IMR-90 (cell line): ENCODE data around the gene EBF4. TPM values are rescaled to one million over a fixed set of nuclear protein-coding genes. Genes with fewer than 3 reads are reported as not detected.

ENCODE experiments used
- ATAC-seq: fragments of 200-7000 bp; cut with Tn5 transposase; 2 replicates; pipeline ENCODE4 v1.9.1; 2020; ENCODE audit warnings: low read depth, mild to moderate bottlenecking, moderate library complexity
- BruUV-seq: library from RNA; stranded (reverse); fragments of 400-500 nt; replicated peaks from 2 replicates; lab custom pipeline; 2021; lab: Mats Ljungman, UMichigan
- CTCF ChIA-PET: fragments of 300-600 bp; formaldehyde crosslinking; extraction: SDS; loops from one replicate; lab custom pipeline; 2021; ENCODE audit warnings: antibody characterized with exemption; lab: Yijun Ruan, JAX
- POLR2A ChIA-PET: fragments of 300-600 bp; sonication (Branson Sonifier 250); formaldehyde crosslinking; loops from one replicate; lab custom pipeline; 2022; ENCODE audit warnings: antibody characterized with exemption; ENCODE audit not compliant: unreplicated experiment; lab: Charles Lee
- DNase-seq: peaks from one replicate; pipeline ENCODE4 v3.0.0; 2013
- H2AFZ ChIP-seq: replicated peaks from 2 replicates; pipeline ENCODE3; 2013; ENCODE audit warnings: low read length, mild to moderate bottlenecking; ENCODE audit not compliant: poor library complexity
- H2AK5ac ChIP-seq: 2 replicates; pipeline ENCODE4 v1.6.1; 2013; ENCODE audit warnings: low read depth, low read length, inconsistent platforms
- H2AK9ac ChIP-seq: replicated peaks from 2 replicates; pipeline ENCODE3; 2013; ENCODE audit warnings: mild to moderate bottlenecking, low read depth, low read length, moderate library complexity; ENCODE audit not compliant: poor library complexity
- H2BK120ac ChIP-seq: 2 replicates; pipeline ENCODE4 v1.6.1; 2013; ENCODE audit warnings: low read depth, low read length, inconsistent platforms
- H2BK15ac ChIP-seq: 3 replicates; pipeline ENCODE4 v1.6.1; 2013; ENCODE audit warnings: low read depth, low read length, inconsistent platforms
- H2BK20ac ChIP-seq: 2 replicates; pipeline ENCODE4 v1.6.1; 2013; ENCODE audit warnings: low read depth, mild to moderate bottlenecking, inconsistent platforms, low read length, moderate library complexity
- H2BK5ac ChIP-seq: 2 replicates; pipeline ENCODE4 v1.6.1; 2013; ENCODE audit warnings: mild to moderate bottlenecking, low read depth, low read length, inconsistent platforms; ENCODE audit not compliant: poor library complexity, severe bottlenecking
- H3K14ac ChIP-seq: replicated peaks from 2 replicates; pipeline ENCODE4 v1.6.1; 2013; ENCODE audit warnings: low read depth, low read length, inconsistent platforms
- H3K18ac ChIP-seq: 2 replicates; pipeline ENCODE4 v1.6.1; 2013; ENCODE audit warnings: low read depth, low read length, control low read depth
- H3K23ac ChIP-seq: 2 replicates; pipeline ENCODE4 v1.6.1; 2013; ENCODE audit warnings: low read depth, low read length, inconsistent platforms
- H3K27ac ChIP-seq: 2 replicates; pipeline ENCODE4 v1.5.1; 2013; ENCODE audit warnings: mild to moderate bottlenecking, control low read depth, low read length; ENCODE audit not compliant: insufficient read depth
- H3K27me3 ChIP-seq: 2 replicates; pipeline ENCODE4 v1.6.1; 2013; ENCODE audit warnings: low read length; ENCODE audit not compliant: control insufficient read depth, insufficient read depth
- H3K36me3 ChIP-seq: 2 replicates; pipeline ENCODE4 v1.6.1; 2013; ENCODE audit warnings: low read length, mixed read lengths; ENCODE audit not compliant: control insufficient read depth, insufficient read depth
- H3K4ac ChIP-seq: 2 replicates; pipeline ENCODE4 v1.6.1; 2013; ENCODE audit warnings: low read depth, low read length, inconsistent platforms
- H3K4me1 ChIP-seq: 2 replicates; pipeline ENCODE4 v1.6.1; 2013; ENCODE audit warnings: low read length, mixed read lengths; ENCODE audit not compliant: control insufficient read depth, insufficient read depth
- H3K4me2 ChIP-seq: 2 replicates; pipeline ENCODE4 v1.6.1; 2013; ENCODE audit warnings: low read depth, mild to moderate bottlenecking, control low read depth, low read length, moderate library complexity
- H3K4me3 ChIP-seq: 2 replicates; pipeline ENCODE4 v1.5.1; 2013; ENCODE audit warnings: low read depth, mild to moderate bottlenecking, control low read depth, low read length, moderate library complexity; ENCODE audit not compliant: insufficient read depth
- H3K56ac ChIP-seq: 2 replicates; pipeline ENCODE4 v1.6.1; 2013; ENCODE audit warnings: low read length, inconsistent platforms; ENCODE audit not compliant: insufficient read depth; ENCODE audit errors: extremely low read depth
- H3K79me1 ChIP-seq, 2 experiments: 2 replicates each; pipeline ENCODE4 v1.6.1; 2013; ENCODE audit warnings: low read length in 2 of 2, inconsistent platforms in 1 of 2, low read depth in 1 of 2
- H3K9ac ChIP-seq: 2 replicates; pipeline ENCODE4 v1.6.1; 2013; ENCODE audit warnings: low read depth, low read length, control low read depth
- H3K9me1 ChIP-seq: 2 replicates; pipeline ENCODE4 v1.6.1; 2013; ENCODE audit warnings: low read length, inconsistent platforms; ENCODE audit not compliant: insufficient read depth
- H3K9me3 ChIP-seq: 2 replicates; pipeline ENCODE4 v1.6.1; 2013; ENCODE audit warnings: low read length; ENCODE audit not compliant: control insufficient read depth, insufficient read depth
- H4K20me1 ChIP-seq: 2 replicates; pipeline ENCODE4 v1.6.1; 2013; ENCODE audit warnings: low read length, inconsistent platforms; ENCODE audit not compliant: insufficient read depth
- H4K5ac ChIP-seq: 2 replicates; pipeline ENCODE4 v1.6.1; 2013; ENCODE audit warnings: mild to moderate bottlenecking, low read depth, low read length, control low read depth
- H4K8ac ChIP-seq, 2 experiments: 2 replicates each; pipeline ENCODE4 v1.6.1; 2013; ENCODE audit warnings: low read depth in 2 of 2, low read length in 2 of 2, control low read depth in 1 of 2, inconsistent platforms in 1 of 2
- H4K91ac ChIP-seq: 2 replicates; pipeline ENCODE4 v1.6.1; 2013; ENCODE audit warnings: low read depth, low read length, inconsistent platforms; ENCODE audit not compliant: insufficient read depth
- BHLHE40 ChIP-seq: fragments of 150-350 bp; IDR thresholded peaks from 2 replicates; pipeline ENCODE4 v1.6.1; 2016; ENCODE audit warnings: mild to moderate bottlenecking, low read depth, low read length
- CEBPB ChIP-seq: IDR thresholded peaks from 2 replicates; pipeline ENCODE4 v1.6.1; 2012; ENCODE audit warnings: low read depth, low read length, improper control_type of control experiment
- CHD1 ChIP-seq: IDR thresholded peaks from 2 replicates; pipeline ENCODE4 v1.6.1; 2012; ENCODE audit warnings: low read depth, low read length, improper control_type of control experiment
- FOS ChIP-seq: fragments of 150-350 bp; IDR thresholded peaks from 2 replicates; pipeline ENCODE4 v1.6.1; 2016; ENCODE audit warnings: low read depth, low read length
- MAFK ChIP-seq: IDR thresholded peaks from 2 replicates; pipeline ENCODE4 v1.6.1; 2012; ENCODE audit warnings: low read depth, low read length, improper control_type of control experiment
- MAZ ChIP-seq: IDR thresholded peaks from 2 replicates; pipeline ENCODE4 v1.6.1; 2012; ENCODE audit warnings: low read depth, mild to moderate bottlenecking, low read length, improper control_type of control experiment, moderate library complexity, borderline replicate concordance
- MXI1 ChIP-seq: IDR thresholded peaks from 2 replicates; pipeline ENCODE4 v1.6.1; 2012; ENCODE audit warnings: low read depth, mild to moderate bottlenecking, low read length, moderate library complexity, borderline replicate concordance
- NFE2L2 ChIP-seq: fragments of 150-350 bp; IDR thresholded peaks from 2 replicates; pipeline ENCODE4 v1.6.1; 2016; ENCODE audit warnings: low read depth, mild to moderate bottlenecking, low read length
- POLR2A ChIP-seq: IDR thresholded peaks from 2 replicates; pipeline ENCODE4 v1.6.1; 2012; ENCODE audit warnings: mild to moderate bottlenecking, low read depth, low read length
- RAD21 ChIP-seq: IDR thresholded peaks from 2 replicates; pipeline ENCODE4 v1.6.1; 2012; ENCODE audit warnings: low read length, improper control_type of control experiment
- RCOR1 ChIP-seq: IDR thresholded peaks from 2 replicates; pipeline ENCODE4 v1.6.1; 2012; ENCODE audit warnings: mild to moderate bottlenecking, low read length, improper control_type of control experiment; ENCODE audit not compliant: insufficient replicate concordance
- RFX5 ChIP-seq: IDR thresholded peaks from 2 replicates; pipeline ENCODE4 v1.8.0; 2012; ENCODE audit warnings: low read depth, mild to moderate bottlenecking, low read length, moderate library complexity
- SMC3 ChIP-seq: fragments of 150-350 bp; IDR thresholded peaks from 2 replicates; pipeline ENCODE4 v1.6.1; 2016; ENCODE audit warnings: low read depth, mild to moderate bottlenecking, antibody characterized with exemption, low read length, moderate library complexity
- WGBS, 2 experiments: methylation state at CpG; one replicate each; pipeline versions ENCODE4 v1.1.5 to v1.1.7; 2013; ENCODE audit warnings: missing lambda C conversion rate in 2 of 2; ENCODE audit not compliant: insufficient read length in 1 of 2; ENCODE audit errors: extremely low coverage in 2 of 2; 5-methylcytosine and 5-hydroxymethylcytosine counted together
- dilution Hi-C: fragments of 300-500 bp; cut with HindIII; formaldehyde crosslinking; loops from one replicate; pipeline ENCODE4 v1.14.3; 2018; ENCODE audit warnings: low sequenced_read_pairs; ENCODE audit not compliant: unreplicated experiment
- in situ Hi-C: fragments of 300-500 bp; cut with MboI; formaldehyde crosslinking; loops from 3 replicates; pipeline ENCODE4 v1.14.3; 2019; ENCODE audit warnings: low sequenced_read_pairs, inconsistent platforms, mixed read lengths
- intact Hi-C: fragments of 100-400 bp; cut with micrococcal nuclease; formaldehyde crosslinking; loops from 2 replicates; pipeline ENCODE4 v1.10.0; 2022
- polyA plus RNA-seq, 3 experiments: library from polyadenylated mRNA; depleted of rRNA; stranded (reverse); fragments of >200 nt; gene quantifications; 2 replicates each; pipeline ENCODE4 v1.2.3, GENCODE V29; 2012; ENCODE audit warnings: low replicate concordance in 1 of 3
- total RNA-seq: library from RNA; depleted of rRNA; stranded (reverse); fragments of >200 nt; gene quantifications from 2 replicates; pipeline ENCODE4 v1.2.3, GENCODE V29; 2012
- TF ChIP-seq, protein P1 (sequence below): conservative IDR thresholded peaks from 2 replicates; pipeline ENCODE4 v1.5.1; 2012; ENCODE audit warnings: mild to moderate bottlenecking, low read depth, low read length, improper control_type of control experiment
- TF ChIP-seq, protein P2 (sequence below): fragments of 150-350 bp; IDR thresholded peaks from 2 replicates; pipeline ENCODE4 v1.6.1; 2017; ENCODE audit warnings: mild to moderate bottlenecking, antibody characterized with exemption, low read length, low read depth
- TF ChIP-seq, protein P3 (sequence below): fragments of 150-350 bp; IDR thresholded peaks from 2 replicates; pipeline ENCODE4 v1.6.1; 2016; ENCODE audit warnings: low read depth, mild to moderate bottlenecking, low read length, moderate library complexity, borderline replicate concordance

Gene EBF4
- total and polyA plus RNA-seq, 2 of the 4 experiments (the other 2 are of a cell fraction), result 0.18 to 1.1 TPM

DNA sequence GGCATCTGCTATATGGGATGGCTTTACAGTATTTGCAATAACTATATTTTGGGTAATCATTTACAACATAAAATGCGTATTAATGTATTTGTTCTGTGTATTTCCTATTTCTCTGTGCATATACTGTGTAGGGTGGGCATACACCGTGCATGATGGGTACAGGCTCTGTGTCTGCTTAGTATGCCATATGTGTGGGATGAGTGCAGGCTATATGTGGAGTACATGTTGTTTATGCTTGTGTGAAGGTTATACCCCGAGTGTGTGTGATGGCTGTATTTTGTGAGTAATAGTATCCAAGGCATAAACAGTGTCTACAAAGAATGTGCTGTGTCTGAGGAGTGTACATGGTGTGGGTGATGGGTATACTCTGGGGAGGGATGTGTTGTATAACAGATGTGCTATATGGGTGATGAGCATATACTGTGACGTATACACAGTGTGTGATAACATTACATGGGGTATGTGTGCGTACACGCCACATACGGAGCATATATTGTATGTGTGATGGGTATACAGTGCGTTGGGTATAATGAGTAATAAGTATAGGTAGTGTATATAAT lies 55.2 kb downstream of the EBF4 start:
- H3K4me2 ChIP-seq, result no peak overlapping the region
- H3K18ac ChIP-seq, result no peak overlapping the region
- TF ChIP-seq MXI1 (no peak), POLR2A (no peak), MAFK (no peak), RCOR1 (no peak), MAZ (no peak), SMC3 (no peak), RFX5 (no peak), BHLHE40 (no peak), CHD1 (no peak), NFE2L2 (no peak), CEBPB (no peak), RAD21 (no peak), FOS (no peak)
- TF ChIP-seq, protein P1, sequence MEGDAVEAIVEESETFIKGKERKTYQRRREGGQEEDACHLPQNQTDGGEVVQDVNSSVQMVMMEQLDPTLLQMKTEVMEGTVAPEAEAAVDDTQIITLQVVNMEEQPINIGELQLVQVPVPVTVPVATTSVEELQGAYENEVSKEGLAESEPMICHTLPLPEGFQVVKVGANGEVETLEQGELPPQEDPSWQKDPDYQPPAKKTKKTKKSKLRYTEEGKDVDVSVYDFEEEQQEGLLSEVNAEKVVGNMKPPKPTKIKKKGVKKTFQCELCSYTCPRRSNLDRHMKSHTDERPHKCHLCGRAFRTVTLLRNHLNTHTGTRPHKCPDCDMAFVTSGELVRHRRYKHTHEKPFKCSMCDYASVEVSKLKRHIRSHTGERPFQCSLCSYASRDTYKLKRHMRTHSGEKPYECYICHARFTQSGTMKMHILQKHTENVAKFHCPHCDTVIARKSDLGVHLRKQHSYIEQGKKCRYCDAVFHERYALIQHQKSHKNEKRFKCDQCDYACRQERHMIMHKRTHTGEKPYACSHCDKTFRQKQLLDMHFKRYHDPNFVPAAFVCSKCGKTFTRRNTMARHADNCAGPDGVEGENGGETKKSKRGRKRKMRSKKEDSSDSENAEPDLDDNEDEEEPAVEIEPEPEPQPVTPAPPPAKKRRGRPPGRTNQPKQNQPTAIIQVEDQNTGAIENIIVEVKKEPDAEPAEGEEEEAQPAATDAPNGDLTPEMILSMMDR, result no peak
- TF ChIP-seq, protein P2, sequence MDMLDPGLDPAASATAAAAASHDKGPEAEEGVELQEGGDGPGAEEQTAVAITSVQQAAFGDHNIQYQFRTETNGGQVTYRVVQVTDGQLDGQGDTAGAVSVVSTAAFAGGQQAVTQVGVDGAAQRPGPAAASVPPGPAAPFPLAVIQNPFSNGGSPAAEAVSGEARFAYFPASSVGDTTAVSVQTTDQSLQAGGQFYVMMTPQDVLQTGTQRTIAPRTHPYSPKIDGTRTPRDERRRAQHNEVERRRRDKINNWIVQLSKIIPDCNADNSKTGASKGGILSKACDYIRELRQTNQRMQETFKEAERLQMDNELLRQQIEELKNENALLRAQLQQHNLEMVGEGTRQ, result no peak
- TF ChIP-seq, protein P3, sequence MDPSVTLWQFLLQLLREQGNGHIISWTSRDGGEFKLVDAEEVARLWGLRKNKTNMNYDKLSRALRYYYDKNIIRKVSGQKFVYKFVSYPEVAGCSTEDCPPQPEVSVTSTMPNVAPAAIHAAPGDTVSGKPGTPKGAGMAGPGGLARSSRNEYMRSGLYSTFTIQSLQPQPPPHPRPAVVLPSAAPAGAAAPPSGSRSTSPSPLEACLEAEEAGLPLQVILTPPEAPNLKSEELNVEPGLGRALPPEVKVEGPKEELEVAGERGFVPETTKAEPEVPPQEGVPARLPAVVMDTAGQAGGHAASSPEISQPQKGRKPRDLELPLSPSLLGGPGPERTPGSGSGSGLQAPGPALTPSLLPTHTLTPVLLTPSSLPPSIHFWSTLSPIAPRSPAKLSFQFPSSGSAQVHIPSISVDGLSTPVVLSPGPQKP, result no peak
- H2BK20ac ChIP-seq, result no peak overlapping the region
- CTCF ChIA-PET, result no interaction called here
- no TSS peak for BruUV-seq
- no peak overlapping the region for H2BK120ac ChIP-seq
- H2AFZ ChIP-seq, result no peak overlapping the region
- H3K4ac ChIP-seq, result no peak overlapping the region
- no peak overlapping the region for H3K4me3 ChIP-seq
- H2BK5ac ChIP-seq, result no peak overlapping the region
- no peak overlapping the region for H3K23ac ChIP-seq
- dilution Hi-C loops (no loop called here), in situ Hi-C loops (no loop called here), intact Hi-C loops (no loop called here)
- POLR2A ChIA-PET, result no interaction called here
- H2BK15ac ChIP-seq, result no peak overlapping the region
- H3K36me3 ChIP-seq, result no peaks in the 10 kb centered on the region
- H2AK5ac ChIP-seq, result no peak overlapping the region
- no peaks in the 10 kb centered on the region for H3K9me3 ChIP-seq
- ATAC-seq, result no peak
- H4K91ac ChIP-seq, result no peak overlapping the region
- H4K5ac ChIP-seq, result no peak overlapping the region
- no peak overlapping the region for H3K56ac ChIP-seq
- no peaks in the 10 kb centered on the region for H3K79me1 ChIP-seq
- no peak overlapping the region for H3K9ac ChIP-seq
- H3K27ac ChIP-seq, result no peak overlapping the region
- H4K8ac ChIP-seq, result no peak overlapping the region
- H3K14ac ChIP-seq, result no peak overlapping the region
- peaks cover 38% of the 10 kb centered on the region for H3K27me3 ChIP-seq
- peaks cover 3% of the 10 kb centered on the region; the same call in 1 of the 2 replicates for H3K4me1 ChIP-seq
- peak; percentile 12 for DNase-seq
- H2AK9ac ChIP-seq, result no peak overlapping the region
- WGBS, 2 experiments, result 82% methylated on average over 6 of the region's 8 CpGs; no CpG with 5 or more reads in 1 of the 2 experiments
- peaks cover 2% of the 10 kb centered on the region; the same call in 1 of the 2 replicates for H3K9me1 ChIP-seq
- no peaks in the 10 kb centered on the region for H4K20me1 ChIP-seq
